Mesodermal cell (in vitro differentiated cells): ENCODE results near the gene RPL22.

Source experiments
- H3K27ac ChIP-seq: 2 replicates; pipeline ENCODE4 v1.7.0; 2013; ENCODE audit warnings: mild to moderate bottlenecking, low read depth, low read length, moderate library complexity; ENCODE audit not compliant: severe bottlenecking
- H3K36me3 ChIP-seq: 2 replicates; pipeline ENCODE4 v1.7.1; 2013; ENCODE audit warnings: mild to moderate bottlenecking, low read length, moderate library complexity; ENCODE audit not compliant: control insufficient read depth, insufficient read depth
- H3K4me1 ChIP-seq: one replicate; pipeline ENCODE4 v1.7.1; 2013; ENCODE audit warnings: mild to moderate bottlenecking, low read length; ENCODE audit not compliant: insufficient read depth, control insufficient read depth, poor library complexity, severe bottlenecking
- H3K4me3 ChIP-seq: 2 replicates; pipeline ENCODE4 v1.7.0; 2013; ENCODE audit warnings: low read length, control low read depth, mild to moderate bottlenecking; ENCODE audit not compliant: insufficient read depth, poor library complexity, severe bottlenecking; ENCODE audit errors: extremely low read depth
- H3K9me3 ChIP-seq: 2 replicates; pipeline ENCODE4 v1.7.1; 2013; ENCODE audit warnings: mild to moderate bottlenecking, low read length, moderate library complexity; ENCODE audit not compliant: control insufficient read depth
- WGBS, 2 experiments: methylation state at CpG; one replicate each; pipeline ENCODE4 v1.1.5; 2013; ENCODE audit warnings: missing lambda C conversion rate in 2 of 2; ENCODE audit not compliant: insufficient coverage in 2 of 2; 5-methylcytosine and 5-hydroxymethylcytosine counted together

The RPL22 gene

GRCh38 chr1:6180268-6180706 lies 19.1 kb downstream of the RPL22 start, which contains the start of gene CHD5:
Gene CHD5 (minus strand): TSS chr1:6180321. CDS start chr1:6180023, 298 bp downstream.
- WGBS, 2 experiments = 2% methylated on average over 51 to 57 of the region's 57 CpGs

GRCh38 chr1:6179564-6180175 lies 19.7 kb downstream of the RPL22 start:
- no peak overlapping the region for H3K4me3 ChIP-seq
- no peaks in the 10 kb centered on the region for H3K9me3 ChIP-seq
- peaks cover 6% of the 10 kb centered on the region for H3K4me1 ChIP-seq
- WGBS, 2 experiments = 0% methylated on average over 24 to 48 of the region's 92 CpGs
- H3K27ac ChIP-seq = no peak overlapping the region
- peaks cover 6% of the 10 kb centered on the region for H3K36me3 ChIP-seq

More at GRCh38 chr1:6180268-6180706, 19.1 kb downstream of the RPL22 start, which contains the start of gene CHD5:
- H3K9me3 ChIP-seq = no peaks in the 10 kb centered on the region
- no peak within 1 kb of the TSS for H3K4me3 ChIP-seq
- H3K4me1 ChIP-seq = peaks cover 6% of the 10 kb centered on the region
- H3K27ac ChIP-seq = no peak within 1 kb of the TSS
- peaks cover 10% of the 10 kb centered on the region for H3K36me3 ChIP-seq

GRCh38 chr1:6178751-6179563 lies 20.4 kb downstream of the RPL22 start:
- 10 to 11% methylated on average over 34 to 50 of the region's 51 CpGs for WGBS, 2 experiments
- no peak overlapping the region for H3K4me3 ChIP-seq

GRCh38 chr1:6177681-6178380 lies 21.6 kb downstream of the RPL22 start:
- Histone ChIP-seq H3K4me3 (no peak overlapping the region), H3K9me3 (no peaks in the 10 kb centered on the region), H3K27ac (no peak overlapping the region), H3K4me1 (peaks cover 3% of the 10 kb centered on the region), H3K36me3 (no peaks in the 10 kb centered on the region)
- WGBS, 2 experiments = 80 to 93% methylated on average over 13 to 15 of the region's 18 CpGs

More at GRCh38 chr1:6178751-6179563, 20.4 kb downstream of the RPL22 start:
- Histone ChIP-seq H3K36me3 (no peaks in the 10 kb centered on the region), H3K4me1 (peaks cover 6% of the 10 kb centered on the region), H3K9me3 (no peaks in the 10 kb centered on the region), H3K27ac (no peak overlapping the region)

- Histone ChIP-seq H3K36me3 (no peaks in the 10 kb centered on the region), H3K9me3 (no peaks in the 10 kb centered on the region), H3K4me1 (peaks cover 3% of the 10 kb centered on the region), H3K27ac (no peak overlapping the region), H3K4me3 (no peak overlapping the region)
- 86 to 88% methylated on average over 2 of the region's 5 CpGs for WGBS, 2 experiments
Observed at GRCh38 chr1:6176779-6177178, 22.6 kb downstream of the RPL22 start.

- H3K27ac ChIP-seq = no peak overlapping the region
- no peak overlapping the region for H3K4me3 ChIP-seq
- H3K9me3 ChIP-seq = no peaks in the 10 kb centered on the region
- peaks cover 3% of the 10 kb centered on the region for H3K4me1 ChIP-seq
- WGBS, 2 experiments = 85 to 92% methylated on average over 6 of the region's 6 CpGs
- no peaks in the 10 kb centered on the region for H3K36me3 ChIP-seq
Observed at GRCh38 chr1:6175411-6175828, 24.0 kb downstream of the RPL22 start.

GRCh38 chr1:6174621-6175410 lies 24.6 kb downstream of the RPL22 start:
- H3K27ac ChIP-seq = no peak overlapping the region
- no peak overlapping the region for H3K4me3 ChIP-seq
- no peaks in the 10 kb centered on the region for H3K9me3 ChIP-seq
- H3K36me3 ChIP-seq = no peaks in the 10 kb centered on the region
- H3K4me1 ChIP-seq = peaks cover 3% of the 10 kb centered on the region
- 86 to 95% methylated on average over 5 of the region's 5 CpGs for WGBS, 2 experiments

- H3K27ac ChIP-seq = no peak overlapping the region
- H3K36me3 ChIP-seq = no peaks in the 10 kb centered on the region
- 94 to 97% methylated on average over 7 to 10 of the region's 10 CpGs for WGBS, 2 experiments
- no peaks in the 10 kb centered on the region for H3K4me1 ChIP-seq
- no peaks in the 10 kb centered on the region for H3K9me3 ChIP-seq
- no peak overlapping the region for H3K4me3 ChIP-seq
Observed at GRCh38 chr1:6172549-6172948, 26.8 kb downstream of the RPL22 start.

GRCh38 chr1:6171548-6172124 lies 27.8 kb downstream of the RPL22 start:
- Histone ChIP-seq H3K36me3 (no peaks in the 10 kb centered on the region), H3K4me1 (no peaks in the 10 kb centered on the region), H3K9me3 (no peaks in the 10 kb centered on the region), H3K27ac (no peak overlapping the region), H3K4me3 (no peak overlapping the region)
- 50 to 55% methylated on average over 9 of the region's 10 CpGs for WGBS, 2 experiments

GRCh38 chr1:6170742-6171201 lies 28.6 kb downstream of the RPL22 start:
- H3K4me3 ChIP-seq = no peak overlapping the region
- H3K9me3 ChIP-seq = no peaks in the 10 kb centered on the region
- H3K4me1 ChIP-seq = no peaks in the 10 kb centered on the region
- no peak overlapping the region for H3K27ac ChIP-seq
- no peaks in the 10 kb centered on the region for H3K36me3 ChIP-seq
- 86 to 90% methylated on average over 14 to 18 of the region's 19 CpGs for whole genome bisulfite sequencing, 2 experiments
